A673 (cell line): ENCODE results near the gene AGBL4.

Experiments used
- CTCF ChIP-seq: fragments of 300-800, 200-600 bp; sonication (generic); conservative IDR thresholded peaks from 2 replicates; pipeline ENCODE4 v1.5.1; 2017; ENCODE audit warnings: low read depth, mild to moderate bottlenecking, antibody characterized with exemption, low read length, moderate library complexity, mixed read lengths
- EZH2 ChIP-seq: fragments of 200-600 bp; sonication (generic); IDR thresholded peaks from 2 replicates; pipeline ENCODE4 v1.6.1; 2017; ENCODE audit warnings: borderline replicate concordance, low read depth, mild to moderate bottlenecking, mixed read lengths, antibody characterized with exemption, low read length; ENCODE audit not compliant: poor library complexity, severe bottlenecking

GRCh38 chr1:48629867-48630266, 1393.9 kb downstream of the AGBL4 start:
- TF ChIP-seq CTCF (no peak), EZH2 (no peak)
